B cell (primary cell): Measurements from ENCODE around the gene SNX10. TPM values are rescaled to one million over a fixed set of nuclear protein-coding genes. Genes with fewer than 3 reads are reported as not detected.

ENCODE experiments used
- ATAC-seq: fragments of 200-7000 bp; cut with Tn5 transposase; one replicate; pipeline ENCODE4 v1.10.0; 2021; ENCODE audit warnings: low read depth, mild to moderate bottlenecking, moderate number of reproducible peaks, moderate library complexity
- CTCF ChIA-PET: fragments of 350-600 bp; sonication (Branson Sonifier 250); formaldehyde crosslinking; loops from one replicate; lab custom pipeline; 2021; ENCODE audit warnings: antibody characterized with exemption, inconsistent platforms; lab: Charles Lee
- POLR2A ChIA-PET: fragments of 350-600 bp; sonication (Branson Sonifier 250); formaldehyde crosslinking; loops from one replicate; lab custom pipeline; 2021; ENCODE audit warnings: antibody characterized with exemption; lab: Charles Lee
- DNase-seq: peaks from one replicate; pipeline ENCODE4 v3.0.0; 2013
- H2AFZ ChIP-seq: 2 replicates; pipeline ENCODE4 v1.6.1; 2012; ENCODE audit warnings: mild to moderate bottlenecking, low read depth, low read length; ENCODE audit not compliant: insufficient read depth, poor library complexity, severe bottlenecking
- H3K27ac ChIP-seq, 2 donors: 1 replicate in 1 of 2; 2 replicates in 1 of 2; pipeline ENCODE4 v1.5.1; 2012 to 2013; ENCODE audit warnings: low read length in 2 of 2, mild to moderate bottlenecking in 2 of 2, moderate library complexity in 1 of 2
- H3K27me3 ChIP-seq, 4 experiments: fragments of 200-600 bp in 1 of 4; sonication (generic) in 1 of 4; replicated peaks in 1 of 4; 1 replicate in 2 of 4; 2 replicates in 2 of 4; pipeline versions ENCODE4 v1.6.1 to v1.7.0; 2013 to 2016; ENCODE audit warnings: low read length in 3 of 4, mild to moderate bottlenecking in 2 of 4, mixed read lengths in 1 of 4, moderate library complexity in 1 of 4; ENCODE audit not compliant: insufficient read depth in 4 of 4, control insufficient read depth in 3 of 4; ENCODE audit errors: control extremely low read depth in 1 of 4
- H3K36me3 ChIP-seq, 2 experiments: replicated peaks in 1 of 2; 1 replicate in 1 of 2; 2 replicates in 1 of 2; pipeline versions ENCODE4 v1.6.1 to v1.7.1; 2013; ENCODE audit warnings: low read length in 1 of 2; ENCODE audit not compliant: insufficient read depth in 2 of 2, control insufficient read depth in 1 of 2; ENCODE audit errors: control extremely low read depth in 1 of 2, extremely low read depth in 1 of 2
- H3K4me1 ChIP-seq, 2 donors: fragments of 200-600 bp in 1 of 2; sonication (generic) in 1 of 2; 1 replicate in 1 of 2; 2 replicates in 1 of 2; pipeline versions ENCODE4 v1.5.1 to v1.6.1; 2013 to 2017; ENCODE audit warnings: low read length in 2 of 2; ENCODE audit not compliant: control insufficient read depth in 2 of 2, insufficient read depth in 2 of 2
- H3K4me2 ChIP-seq: replicated peaks from 2 replicates; pipeline ENCODE3; 2012; ENCODE audit warnings: mild to moderate bottlenecking, low read depth, low read length; ENCODE audit not compliant: poor library complexity, severe bottlenecking
- H3K4me3 ChIP-seq, 5 experiments: fragments of 200-600 bp in 1 of 5; sonication (generic) in 1 of 5; 1 replicate in 3 of 5; 2 replicates in 2 of 5; pipeline versions ENCODE4 v1.5.1 to v1.7.0; 2011 to 2016; ENCODE audit warnings: low read length in 4 of 5, mild to moderate bottlenecking in 4 of 5, low read depth in 2 of 5, control low read depth in 1 of 5, moderate library complexity in 1 of 5; ENCODE audit not compliant: insufficient read depth in 1 of 5; ENCODE audit errors: control extremely low read depth in 1 of 5, extremely low read depth in 1 of 5
- H3K79me2 ChIP-seq: fragments of 200-600 bp; sonication (generic); one replicate; pipeline ENCODE4 v1.6.0; 2016; ENCODE audit warnings: low read length; ENCODE audit not compliant: control insufficient read depth, insufficient read depth
- H3K9ac ChIP-seq: fragments of 200-600 bp; sonication (generic); 2 replicates; pipeline ENCODE4 v1.6.1; 2017; ENCODE audit warnings: mild to moderate bottlenecking, low read length, moderate library complexity
- H3K9me3 ChIP-seq, 3 donors: one replicate each; pipeline versions ENCODE4 v1.6.1 to v1.7.1; 2013; ENCODE audit warnings: low read length in 2 of 3; ENCODE audit not compliant: control insufficient read depth in 2 of 3, insufficient read depth in 1 of 3; ENCODE audit errors: control extremely low read depth in 1 of 3
- H4K20me1 ChIP-seq: 2 replicates; pipeline ENCODE4 v1.6.0; 2012; ENCODE audit warnings: mild to moderate bottlenecking, low read length; ENCODE audit not compliant: insufficient read depth, control insufficient read depth, poor library complexity, severe bottlenecking
- H3K27ac Mint-ChIP-seq: one replicate; pipeline ENCODE4 v1.8.0; 2021; ENCODE audit warnings: mixed read lengths
- H3K27me3 Mint-ChIP-seq: one replicate; pipeline ENCODE4 v1.8.0; 2021; ENCODE audit warnings: mixed read lengths
- H3K4me1 Mint-ChIP-seq: one replicate; pipeline ENCODE4 v1.8.0; 2021; ENCODE audit warnings: mixed read lengths
- H3K4me3 Mint-ChIP-seq: one replicate; pipeline ENCODE4 v1.8.0; 2021; ENCODE audit warnings: mixed read lengths
- H3K9me3 Mint-ChIP-seq: one replicate; pipeline ENCODE4 v1.8.0; 2022; ENCODE audit warnings: mixed read lengths; ENCODE audit not compliant: insufficient read depth
- EZH2 ChIP-seq: IDR thresholded peaks from 2 replicates; pipeline ENCODE4 v1.6.1; 2012; ENCODE audit warnings: borderline replicate concordance, low read depth, mild to moderate bottlenecking, moderate library complexity, low read length; ENCODE audit not compliant: insufficient read depth, poor library complexity, severe bottlenecking
- WGBS: methylation state at CpG from one replicate; pipeline ENCODE4 v1.1.5; 2013; ENCODE audit warnings: missing lambda C conversion rate; ENCODE audit not compliant: insufficient coverage; 5-methylcytosine and 5-hydroxymethylcytosine counted together
- intact Hi-C: fragments of 100-400 bp; cut with micrococcal nuclease; formaldehyde crosslinking; loops from one replicate; pipeline ENCODE4 v1.10.0; 2022
- polyA plus RNA-seq: library from polyadenylated mRNA; depleted of rRNA; stranded (reverse); fragments of >200 nt; gene quantifications from 2 replicates; pipeline ENCODE4 v1.2.3, GENCODE V29; 2012
- total RNA-seq, 2 donors: library from RNA; stranded (reverse); fragments of 120-200 nt in 1 of 2; gene quantifications; 1 replicate in 1 of 2; 2 replicates in 1 of 2; pipeline versions ENCODE4 v1.2.3 to v1.2.4, GENCODE V29; 2013 to 2022
- TF ChIP-seq, protein P1 (sequence below): fragments of 200-600 bp; IDR thresholded peaks from one replicate; pipeline ENCODE4 v1.8.0; 2022; ENCODE audit warnings: antibody characterized with exemption, mild to moderate bottlenecking

Gene SNX10
- total and polyA plus RNA-seq, 2 donors (not counting 1 experiment from before 2014, with no cell fraction given): 26.5 to 29.2 TPM

DNA sequence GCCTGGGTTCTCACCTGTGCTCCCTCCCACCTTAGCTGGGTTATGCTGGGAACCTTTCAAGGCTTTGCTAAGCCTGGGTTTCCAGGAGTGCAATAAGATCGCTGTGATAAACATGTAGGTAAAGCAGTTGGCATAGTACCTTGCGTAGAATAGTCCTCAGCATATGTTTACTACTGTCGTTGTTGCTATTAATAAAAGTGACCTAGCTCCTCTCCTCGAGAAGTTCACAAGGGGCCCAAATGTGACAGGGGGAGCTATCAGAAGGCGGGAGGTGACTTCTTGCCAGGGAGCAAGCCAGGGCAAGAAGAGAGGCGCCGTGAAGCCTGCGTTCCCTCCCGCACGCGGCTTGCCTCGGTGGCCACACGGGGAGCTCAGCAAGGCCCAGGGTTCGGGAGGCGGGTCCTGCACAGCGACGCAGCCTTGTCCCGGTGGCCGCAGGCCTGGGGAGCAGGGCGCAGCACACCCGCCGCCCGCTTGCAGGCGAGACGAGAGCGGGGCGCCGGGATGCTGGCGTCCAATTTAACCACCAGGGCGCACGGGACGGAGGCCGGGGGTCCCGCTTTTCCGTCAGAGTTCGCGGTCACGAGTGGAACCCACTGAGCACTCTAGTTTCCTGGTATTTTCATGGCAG is 106.2 kb downstream of the SNX10 start:
- TF ChIP-seq, protein P1, sequence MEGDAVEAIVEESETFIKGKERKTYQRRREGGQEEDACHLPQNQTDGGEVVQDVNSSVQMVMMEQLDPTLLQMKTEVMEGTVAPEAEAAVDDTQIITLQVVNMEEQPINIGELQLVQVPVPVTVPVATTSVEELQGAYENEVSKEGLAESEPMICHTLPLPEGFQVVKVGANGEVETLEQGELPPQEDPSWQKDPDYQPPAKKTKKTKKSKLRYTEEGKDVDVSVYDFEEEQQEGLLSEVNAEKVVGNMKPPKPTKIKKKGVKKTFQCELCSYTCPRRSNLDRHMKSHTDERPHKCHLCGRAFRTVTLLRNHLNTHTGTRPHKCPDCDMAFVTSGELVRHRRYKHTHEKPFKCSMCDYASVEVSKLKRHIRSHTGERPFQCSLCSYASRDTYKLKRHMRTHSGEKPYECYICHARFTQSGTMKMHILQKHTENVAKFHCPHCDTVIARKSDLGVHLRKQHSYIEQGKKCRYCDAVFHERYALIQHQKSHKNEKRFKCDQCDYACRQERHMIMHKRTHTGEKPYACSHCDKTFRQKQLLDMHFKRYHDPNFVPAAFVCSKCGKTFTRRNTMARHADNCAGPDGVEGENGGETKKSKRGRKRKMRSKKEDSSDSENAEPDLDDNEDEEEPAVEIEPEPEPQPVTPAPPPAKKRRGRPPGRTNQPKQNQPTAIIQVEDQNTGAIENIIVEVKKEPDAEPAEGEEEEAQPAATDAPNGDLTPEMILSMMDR: no peak
- TF ChIP-seq EZH2: no peak
- H3K79me2 ChIP-seq: no peaks in the 10 kb centered on the region
- Mint-ChIP-seq H3K27me3 (peaks cover 3% of the 10 kb centered on the region), H3K27ac (peak overlapping the region; percentile 98), H3K9me3 (no peaks in the 10 kb centered on the region), H3K4me1 (peaks cover 32% of the 10 kb centered on the region), H3K4me3 (peak overlapping the region; percentile 94)
- no peaks in the 10 kb centered on the region for H4K20me1 ChIP-seq
- CTCF ChIA-PET: interaction anchor here (0.6 to 4.2 kb wide), 12 partner anchors 12 to 503 kb away, joined by 3 to 30 read pairs (median 4); no protein-coding TSS in a partner anchor
- peak overlapping the region; percentile 84 for H2AFZ ChIP-seq
- ATAC-seq (peak; percentile 11), DNase-seq (no peak)
- H3K4me3 ChIP-seq: peak overlapping the region; percentile 40 to 70 (median 59)
- H3K9me3 ChIP-seq: no peaks in the 10 kb centered on the region
- H3K4me1 ChIP-seq: peaks cover 20 to 28% of the 10 kb centered on the region in 2 donors
- peak overlapping the region; percentile 72 for H3K9ac ChIP-seq
- WGBS: 3% methylated on average over 38 of the region's 38 CpGs
- H3K4me2 ChIP-seq: peak overlapping the region; percentile 98
- peaks cover 0 to 8% (median 0%) of the 10 kb centered on the region in 4 experiments for H3K27me3 ChIP-seq
- H3K27ac ChIP-seq: peak overlapping the region; percentile 79 to 81
- POLR2A ChIA-PET: interaction anchor here (0.6 to 2.1 kb wide), 5 partner anchors 21 to 201 kb away, joined by 3 to 16 read pairs (median 3); partner anchors contain the start of genes CBX3 and HNRNPA2B1
- intact Hi-C loops: loop anchor here (1.0 to 10.0 kb wide), 5 partner anchors 61 to 699 kb away; no protein-coding TSS in a partner anchor
- no peaks in the 10 kb centered on the region for H3K36me3 ChIP-seq

DNA sequence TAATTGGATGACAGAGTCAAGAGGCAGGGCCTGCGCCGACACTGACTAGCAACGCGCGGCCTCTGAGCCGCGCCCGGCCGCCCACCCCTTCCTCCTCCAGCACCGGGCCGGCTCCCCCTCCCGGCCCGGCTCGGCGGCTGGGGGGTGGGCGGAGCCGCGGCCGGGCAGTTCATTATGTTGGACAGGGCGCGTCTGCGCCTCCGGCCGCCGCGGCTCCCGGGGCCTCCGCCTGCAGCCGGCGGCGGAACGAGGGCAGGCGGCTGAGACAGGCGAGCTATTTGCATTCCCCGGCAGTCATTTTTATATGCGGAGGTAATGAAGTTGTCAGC is 106.7 kb downstream of the SNX10 start:
- CTCF ChIA-PET: interaction anchor here (0.6 to 4.2 kb wide), 13 partner anchors 8 to 504 kb away, joined by 3 to 30 read pairs (median 4); no protein-coding TSS in a partner anchor
- H3K79me2 ChIP-seq: no peaks in the 10 kb centered on the region
- H3K27me3 ChIP-seq: peaks cover 0 to 8% (median 0%) of the 10 kb centered on the region in 4 experiments
- H3K4me3 ChIP-seq: peak overlapping the region; percentile 40 to 70 (median 59)
- Mint-ChIP-seq H3K9me3 (no peaks in the 10 kb centered on the region), H3K27me3 (peaks cover 3% of the 10 kb centered on the region), H3K4me1 (peaks cover 32% of the 10 kb centered on the region), H3K4me3 (peak overlapping the region; percentile 99), H3K27ac (peak overlapping the region; percentile 100)
- no peaks in the 10 kb centered on the region for H4K20me1 ChIP-seq
- no peaks in the 10 kb centered on the region for H3K9me3 ChIP-seq
- H3K4me2 ChIP-seq: peak overlapping the region; percentile 98
- H3K36me3 ChIP-seq: no peaks in the 10 kb centered on the region
- H3K27ac ChIP-seq: peak overlapping the region; percentile 79 to 81
- WGBS: under 1% methylated on average over 35 of the region's 36 CpGs
- H3K9ac ChIP-seq: peak overlapping the region; percentile 72
- peaks cover 20 to 28% of the 10 kb centered on the region in 2 donors for H3K4me1 ChIP-seq
- POLR2A ChIA-PET: interaction anchor here (1.0 to 2.1 kb wide), 5 partner anchors 21 to 431 kb away, joined by 3 to 16 read pairs (median 4); partner anchors contain the start of genes CBX3 and HNRNPA2B1
- TF ChIP-seq EZH2: no peak
- TF ChIP-seq, protein P1: no peak
- intact Hi-C loops: loop anchor here (1.0 to 10.0 kb wide), 5 partner anchors 62 to 698 kb away; no protein-coding TSS in a partner anchor
- ATAC-seq: peak; percentile 56
- peak overlapping the region; percentile 84 for H2AFZ ChIP-seq
- DNase-seq: no peak
